Lower lobe of right lung (tissue), 2 donors: ENCODE measurements around the gene TIGAR. TPM values are rescaled to one million over a fixed set of nuclear protein-coding genes. Genes with fewer than 3 reads are reported as not detected.

ENCODE experiments used
- ATAC-seq, 2 donors: fragments of 200-7000 bp; cut with Tn5 transposase; one replicate each; pipeline ENCODE4 v1.9.1; 2020 to 2022; ENCODE audit warnings: mild to moderate bottlenecking in 2 of 2, moderate library complexity in 2 of 2
- DNase-seq: peaks from one replicate; pipeline ENCODE4 v3.0.0-alpha.2; 2020
- H3K27ac ChIP-seq: fragments of 200-600 bp; one replicate; pipeline ENCODE4 v1.8.0; 2022
- H3K27me3 ChIP-seq: fragments of 200-600 bp; one replicate; pipeline ENCODE4 v1.8.0; 2022; ENCODE audit warnings: low read depth
- H3K36me3 ChIP-seq: fragments of 200-600 bp; one replicate; pipeline ENCODE4 v1.8.0; 2022; ENCODE audit warnings: mild to moderate bottlenecking
- H3K4me1 ChIP-seq: fragments of 200-600 bp; one replicate; pipeline ENCODE4 v1.8.0; 2022
- H3K4me3 ChIP-seq: fragments of 200-600 bp; one replicate; pipeline ENCODE4 v1.8.0; 2022; ENCODE audit warnings: mild to moderate bottlenecking
- H3K9me3 ChIP-seq: fragments of 200-600 bp; one replicate; pipeline ENCODE4 v1.8.0; 2022
- intact Hi-C: fragments of 100-400 bp; cut with DNase I; formaldehyde crosslinking; loops from one replicate; pipeline ENCODE4 v1.11.0; 2022
- total RNA-seq: library from RNA; stranded (reverse); fragmentation: NEBNext Ultra II Directional; extraction: Animal tissue kit (Norgen Biotek cat#: 25700); gene quantifications from one replicate; pipeline ENCODE4 v1.2.1, GENCODE V29; 2021
- TF ChIP-seq, protein P1 (sequence below): fragments of 200-600 bp; IDR thresholded peaks from one replicate; pipeline ENCODE4 v1.8.0; 2022; ENCODE audit warnings: antibody characterized with exemption, mild to moderate bottlenecking
- donor health status: DM: no; HTN: yes; CAD: no; lungs with severe emphysema.

TIGAR gene
- total RNA-seq, 1 donor from 2014 or later = 18.6 TPM

DNA sequence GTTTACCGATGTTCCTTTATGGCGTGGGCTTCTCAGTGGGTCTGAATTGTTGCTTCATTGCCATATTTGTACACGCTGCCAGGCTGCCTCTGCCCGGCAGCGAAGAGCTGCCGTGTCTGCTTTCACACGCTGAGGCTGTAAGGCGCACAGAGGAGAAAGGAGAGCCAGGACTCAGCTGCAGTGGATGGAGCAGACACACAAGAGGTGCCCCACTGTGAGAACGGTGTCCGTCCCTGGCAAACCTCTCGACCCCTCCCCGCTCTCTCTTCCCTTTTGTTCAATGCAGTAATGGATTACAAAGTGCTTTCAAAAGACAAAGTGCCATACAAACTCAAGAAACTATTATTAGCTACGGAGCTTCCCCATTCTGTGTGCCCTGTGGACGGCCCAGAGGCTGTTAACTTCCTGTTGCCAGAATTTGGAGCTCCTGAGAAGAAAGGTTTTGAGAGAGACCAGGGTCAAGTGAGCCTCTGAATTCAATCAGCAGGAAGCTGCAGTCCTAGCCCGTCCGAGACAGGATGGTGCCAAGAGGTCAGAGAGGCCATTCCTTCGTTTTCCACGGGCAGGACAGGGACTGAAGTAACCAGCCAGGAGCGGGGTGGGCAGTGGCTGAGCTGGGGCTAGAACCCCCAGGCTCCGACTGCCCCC lies 31.7 kb upstream of the TIGAR start:
- Histone ChIP-seq H3K27ac (peak overlapping the region; percentile 73), H3K4me1 (peaks cover 21% of the 10 kb centered on the region), H3K9me3 (no peaks in the 10 kb centered on the region), H3K36me3 (peaks cover 80% of the 10 kb centered on the region), H3K4me3 (peak overlapping the region; percentile 16), H3K27me3 (no peaks in the 10 kb centered on the region)
- TF ChIP-seq, protein P1, sequence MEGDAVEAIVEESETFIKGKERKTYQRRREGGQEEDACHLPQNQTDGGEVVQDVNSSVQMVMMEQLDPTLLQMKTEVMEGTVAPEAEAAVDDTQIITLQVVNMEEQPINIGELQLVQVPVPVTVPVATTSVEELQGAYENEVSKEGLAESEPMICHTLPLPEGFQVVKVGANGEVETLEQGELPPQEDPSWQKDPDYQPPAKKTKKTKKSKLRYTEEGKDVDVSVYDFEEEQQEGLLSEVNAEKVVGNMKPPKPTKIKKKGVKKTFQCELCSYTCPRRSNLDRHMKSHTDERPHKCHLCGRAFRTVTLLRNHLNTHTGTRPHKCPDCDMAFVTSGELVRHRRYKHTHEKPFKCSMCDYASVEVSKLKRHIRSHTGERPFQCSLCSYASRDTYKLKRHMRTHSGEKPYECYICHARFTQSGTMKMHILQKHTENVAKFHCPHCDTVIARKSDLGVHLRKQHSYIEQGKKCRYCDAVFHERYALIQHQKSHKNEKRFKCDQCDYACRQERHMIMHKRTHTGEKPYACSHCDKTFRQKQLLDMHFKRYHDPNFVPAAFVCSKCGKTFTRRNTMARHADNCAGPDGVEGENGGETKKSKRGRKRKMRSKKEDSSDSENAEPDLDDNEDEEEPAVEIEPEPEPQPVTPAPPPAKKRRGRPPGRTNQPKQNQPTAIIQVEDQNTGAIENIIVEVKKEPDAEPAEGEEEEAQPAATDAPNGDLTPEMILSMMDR = no peak
- DNase-seq = no peak
- intact Hi-C loops = no loop called here
- peak; percentile 38 to 66 for ATAC-seq

DNA sequence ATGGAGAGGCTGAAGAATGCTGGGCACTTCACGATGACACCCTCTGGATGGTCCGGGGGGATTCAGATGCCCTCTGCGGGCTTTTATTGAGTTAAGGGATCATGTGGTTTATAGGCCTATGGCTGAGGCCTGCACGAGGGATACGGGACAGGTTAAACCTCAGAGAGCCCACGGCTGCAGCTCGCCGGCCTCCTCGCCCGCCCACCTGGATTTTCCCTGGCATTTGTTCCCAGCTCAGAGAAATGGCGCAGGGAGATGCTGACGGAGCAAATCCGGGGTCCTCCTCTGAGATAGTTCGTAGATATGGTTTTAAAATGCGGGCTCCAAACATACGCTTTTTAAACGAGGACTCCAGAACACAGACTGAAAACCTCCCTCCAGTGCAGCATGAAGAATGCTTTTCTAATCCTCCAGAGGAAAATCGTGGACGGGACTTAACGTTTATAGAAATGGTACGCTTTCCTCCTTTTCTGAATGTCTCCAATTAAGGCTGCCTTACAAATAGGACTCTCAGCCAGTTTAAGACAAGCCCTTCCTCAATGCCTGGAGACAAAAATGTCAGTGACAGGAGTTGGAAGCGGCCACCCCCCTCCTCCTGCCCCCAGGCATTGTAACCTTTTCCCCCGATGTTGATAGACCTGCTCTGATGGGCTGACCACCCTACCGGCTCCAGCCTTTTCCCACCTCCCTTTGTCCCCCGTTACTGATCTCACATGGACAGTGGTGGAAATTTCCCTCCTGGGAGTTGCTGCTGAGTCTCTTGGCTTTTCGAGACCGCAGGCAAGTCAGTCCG lies 30.8 kb upstream of the TIGAR start:
- Histone ChIP-seq H3K27me3 (no peaks in the 10 kb centered on the region), H3K4me1 (peaks cover 21% of the 10 kb centered on the region), H3K9me3 (no peaks in the 10 kb centered on the region), H3K4me3 (no peak overlapping the region), H3K36me3 (peaks cover 77% of the 10 kb centered on the region), H3K27ac (no peak overlapping the region)
- ATAC-seq = no peak
- TF ChIP-seq, protein P1 = no peak
- intact Hi-C loops = no loop called here
- DNase-seq = no peak

DNA sequence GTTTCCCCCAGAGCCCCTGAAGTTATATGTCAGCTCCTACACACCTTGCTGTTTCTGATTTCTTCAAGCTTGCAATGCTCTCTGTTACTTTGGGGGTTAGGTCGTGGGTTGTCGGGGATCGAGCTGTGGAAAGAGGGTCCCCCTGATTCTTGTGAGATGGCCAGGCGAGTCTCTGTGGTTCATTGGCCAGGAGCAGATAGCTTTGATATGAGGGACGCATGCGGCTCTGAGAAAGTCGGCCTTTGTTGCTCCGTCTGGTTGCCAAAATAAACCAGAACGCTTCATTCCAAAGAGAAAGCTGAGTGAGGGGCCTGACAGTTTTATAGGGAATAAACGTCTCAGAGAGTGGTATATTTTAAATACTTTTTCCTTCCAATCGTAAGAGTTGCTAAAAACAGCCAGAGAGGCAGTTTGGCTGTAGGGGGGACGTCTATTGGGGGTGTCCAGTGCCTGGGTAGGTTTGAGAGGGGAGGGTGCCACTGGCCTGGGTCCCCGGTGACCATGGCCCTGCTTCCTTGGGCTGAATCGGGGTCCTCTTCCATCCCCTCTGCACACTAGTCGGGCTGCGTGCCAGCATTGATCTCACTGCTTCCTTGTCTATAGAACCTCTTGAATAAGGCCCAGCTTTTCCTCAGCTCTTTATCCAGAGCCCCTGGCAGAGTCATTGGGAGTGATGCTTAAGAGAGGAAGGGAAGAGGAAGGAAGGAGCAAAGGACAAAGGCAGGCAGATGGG lies 28.5 kb upstream of the TIGAR start:
- Histone ChIP-seq H3K36me3 (peaks cover 66% of the 10 kb centered on the region), H3K9me3 (no peaks in the 10 kb centered on the region), H3K27me3 (no peaks in the 10 kb centered on the region), H3K4me1 (peaks cover 11% of the 10 kb centered on the region), H3K4me3 (no peak overlapping the region), H3K27ac (no peak overlapping the region)
- intact Hi-C loops = no loop called here
- TF ChIP-seq, protein P1 = no peak
- no peak for ATAC-seq
- no peak for DNase-seq

DNA sequence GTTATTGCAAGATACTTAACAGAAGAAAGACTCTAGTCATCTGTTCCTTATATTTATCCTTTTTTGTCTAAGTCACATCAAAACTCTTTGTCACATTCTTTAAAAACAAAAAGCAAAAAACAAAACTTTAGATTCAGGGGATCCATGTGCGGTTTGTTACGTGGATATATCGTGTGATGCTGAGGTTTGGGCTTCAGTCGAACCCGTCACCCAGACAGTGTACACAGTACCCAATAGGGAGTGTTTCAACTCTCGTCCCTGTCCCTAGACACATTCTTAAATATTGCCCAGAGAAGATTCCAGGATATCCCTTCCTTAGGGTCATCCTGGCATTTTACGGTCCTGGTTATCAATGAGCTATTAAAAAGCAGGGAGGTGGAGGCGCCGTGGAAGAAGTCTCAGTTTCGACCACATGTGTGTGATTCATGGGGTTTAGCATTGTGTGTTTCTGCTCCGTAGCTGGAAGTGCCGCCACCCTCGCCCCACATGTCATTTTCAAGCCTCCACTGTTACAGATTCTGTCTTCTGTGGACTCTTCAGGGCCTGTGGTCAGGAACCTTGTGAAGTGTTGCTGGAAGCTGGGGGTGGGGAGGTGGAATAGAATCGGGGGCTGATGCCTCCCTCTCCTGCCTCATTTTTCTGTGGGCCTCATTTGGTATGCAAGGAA lies 27.6 kb upstream of the TIGAR start:
- TF ChIP-seq, protein P1 = no peak
- DNase-seq = no peak
- ATAC-seq = no peak
- intact Hi-C loops = no loop called here
- no peaks in the 10 kb centered on the region for H3K9me3 ChIP-seq
- peaks cover 2% of the 10 kb centered on the region for H3K4me1 ChIP-seq
- no peak overlapping the region for H3K4me3 ChIP-seq
- H3K27me3 ChIP-seq = no peaks in the 10 kb centered on the region
- H3K27ac ChIP-seq = no peak overlapping the region
- peaks cover 66% of the 10 kb centered on the region for H3K36me3 ChIP-seq

DNA sequence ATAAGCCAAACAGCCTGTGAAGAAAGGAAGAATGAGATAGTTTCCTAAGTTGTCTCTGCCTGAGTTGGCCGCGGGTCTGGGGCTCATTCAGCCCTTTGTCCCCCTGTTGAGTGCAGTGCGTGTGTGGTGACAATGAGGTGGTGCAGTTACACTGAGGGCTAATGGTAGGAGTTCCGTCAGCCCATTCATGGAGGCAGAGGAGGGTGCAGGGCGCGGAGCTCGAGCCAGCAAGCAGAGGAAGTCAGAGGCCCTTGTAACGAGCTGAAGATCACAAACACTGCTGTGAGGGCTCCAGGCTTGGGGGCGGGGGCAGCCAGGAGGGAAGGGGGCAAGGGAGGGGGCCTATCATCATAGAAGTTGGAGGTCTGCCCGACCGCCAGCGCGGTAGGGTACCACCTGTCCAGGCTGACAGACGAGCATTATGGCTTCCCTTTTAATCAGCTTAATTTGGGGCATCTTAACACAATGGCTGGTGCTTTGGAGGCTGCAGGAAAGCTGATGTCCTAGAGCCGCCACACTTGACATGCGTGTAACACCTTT lies 27.0 kb upstream of the TIGAR start:
- TF ChIP-seq, protein P1 = no peak
- DNase-seq (no peak), ATAC-seq (no peak)
- no peak overlapping the region for H3K27ac ChIP-seq
- no peaks in the 10 kb centered on the region for H3K9me3 ChIP-seq
- H3K4me3 ChIP-seq = no peak overlapping the region
- H3K36me3 ChIP-seq = peaks cover 60% of the 10 kb centered on the region
- H3K27me3 ChIP-seq = no peaks in the 10 kb centered on the region
- H3K4me1 ChIP-seq = no peaks in the 10 kb centered on the region
- intact Hi-C loops = no loop called here
